Smooth muscle cell (in vitro differentiated cells): ENCODE results near the gene TRIM71. TPM values are rescaled to one million over a fixed set of nuclear protein-coding genes. Genes with fewer than 3 reads are reported as not detected.

Source experiments
- DNase-seq: peaks from one replicate; lab custom pipeline; 2025; ENCODE audit not compliant: unreplicated experiment; lab: John Stamatoyannopoulos, UW
- H2AFZ ChIP-seq: fragments of 200-600 bp; sonication (generic); 2 replicates; pipeline ENCODE4 v1.6.0; 2016; ENCODE audit warnings: antibody characterized with exemption, low read depth, mild to moderate bottlenecking
- H3F3A ChIP-seq: fragments of 200-600 bp; sonication (generic); 2 replicates; pipeline ENCODE4 v1.6.0; 2017; ENCODE audit warnings: antibody characterized with exemption, low read depth
- H3K27ac ChIP-seq: fragments of 200-600 bp; sonication (generic); 2 replicates; pipeline ENCODE4 v1.5.1; 2016; ENCODE audit warnings: low read depth, mild to moderate bottlenecking
- H3K27me3 ChIP-seq: fragments of 200-600 bp; sonication (generic); 2 replicates; pipeline ENCODE4 v1.6.1; 2016; ENCODE audit warnings: low read depth, mild to moderate bottlenecking
- H3K36me3 ChIP-seq: fragments of 200-600 bp; sonication (generic); 2 replicates; pipeline ENCODE4 v1.5.1; 2016; ENCODE audit warnings: low read depth
- H3K4me1 ChIP-seq: fragments of 200-600 bp; sonication (generic); 2 replicates; pipeline ENCODE4 v1.5.1; 2016; ENCODE audit warnings: low read depth
- H3K4me2 ChIP-seq: fragments of 200-600 bp; sonication (generic); 2 replicates; pipeline ENCODE4 v1.6.0; 2016; ENCODE audit warnings: mild to moderate bottlenecking
- H3K4me3 ChIP-seq: fragments of 200-600 bp; sonication (generic); 2 replicates; pipeline ENCODE4 v1.5.1; 2016; ENCODE audit warnings: mild to moderate bottlenecking
- H3K79me2 ChIP-seq: fragments of 200-600 bp; sonication (generic); 2 replicates; pipeline ENCODE4 v1.6.0; 2016; ENCODE audit warnings: low read depth, mild to moderate bottlenecking
- H3K9ac ChIP-seq: fragments of 200-600 bp; sonication (generic); 2 replicates; pipeline ENCODE4 v1.6.0; 2016; ENCODE audit warnings: low read depth
- H3K9me3 ChIP-seq: fragments of 200-600 bp; sonication (generic); replicated peaks from 2 replicates; pipeline ENCODE4 v1.5.1; 2016; ENCODE audit warnings: low read depth
- H4K20me1 ChIP-seq: fragments of 200-600 bp; sonication (generic); 2 replicates; pipeline ENCODE4 v1.6.0; 2016; ENCODE audit warnings: low read depth
- CTCF ChIP-seq: fragments of 200-600 bp; sonication (generic); IDR thresholded peaks from 2 replicates; pipeline ENCODE4 v1.5.1; 2017; ENCODE audit warnings: borderline replicate concordance, mild to moderate bottlenecking, antibody characterized with exemption; ENCODE audit not compliant: insufficient read depth, poor library complexity, severe bottlenecking
- WGBS: methylation state at CpG from one replicate; pipeline ENCODE4 v1.1.7; 2016; ENCODE audit warnings: low lambda C conversion rate; 5-methylcytosine and 5-hydroxymethylcytosine counted together
- polyA plus RNA-seq: library from polyadenylated mRNA; unstranded; fragments of >200 nt; fragmentation: Nextera tagmentation; extraction: Ambion mirVana; gene quantifications from 2 replicates; pipeline ENCODE4 v1.2.1, GENCODE V29; 2016
- total RNA-seq: library from RNA; depleted of rRNA; stranded (reverse); fragments of >200 nt; gene quantifications from 2 replicates; pipeline ENCODE4 v1.2.3, GENCODE V29; 2014

The TRIM71 gene
- total and polyA plus RNA-seq, 2 experiments from 2014 or later = 0.19 to 1.1 TPM

GRCh38 chr3:32885283-32885901 is 67.6 kb downstream of the TRIM71 start:
- H3K9ac ChIP-seq = no peak overlapping the region
- no peak for TF ChIP-seq CTCF

GRCh38 chr3:32886296-32886695 is 68.5 kb downstream of the TRIM71 start:
- H3K9ac ChIP-seq = no peak overlapping the region
- WGBS = 73% methylated on average over 4 of the region's 4 CpGs
- peaks cover 7% of the 10 kb centered on the region for H3K4me1 ChIP-seq
- H3K4me2 ChIP-seq = no peak overlapping the region
- H3F3A ChIP-seq = no peaks in the 10 kb centered on the region
- no peaks in the 10 kb centered on the region for H3K36me3 ChIP-seq
- no peaks in the 10 kb centered on the region for H4K20me1 ChIP-seq
- H2AFZ ChIP-seq = no peak overlapping the region
- no peaks in the 10 kb centered on the region for H3K79me2 ChIP-seq
- no peak for DNase-seq
- TF ChIP-seq CTCF = no peak
- H3K27ac ChIP-seq = no peak overlapping the region
- no peak overlapping the region for H3K4me3 ChIP-seq
- no peaks in the 10 kb centered on the region for H3K27me3 ChIP-seq
- H3K9me3 ChIP-seq = no peaks in the 10 kb centered on the region

More at GRCh38 chr3:32885283-32885901, 67.6 kb downstream of the TRIM71 start:
- no peaks in the 10 kb centered on the region for H3K79me2 ChIP-seq
- WGBS = 90% methylated on average over 11 of the region's 11 CpGs
- no peak overlapping the region for H3K27ac ChIP-seq
- H3K4me2 ChIP-seq = no peak overlapping the region
- no peak for DNase-seq
- H3K27me3 ChIP-seq = no peaks in the 10 kb centered on the region
- H3F3A ChIP-seq = no peaks in the 10 kb centered on the region
- H3K9me3 ChIP-seq = no peaks in the 10 kb centered on the region
- H4K20me1 ChIP-seq = no peaks in the 10 kb centered on the region
- H3K4me1 ChIP-seq = peaks cover 7% of the 10 kb centered on the region
- no peak overlapping the region for H3K4me3 ChIP-seq
- H3K36me3 ChIP-seq = no peaks in the 10 kb centered on the region
- no peak overlapping the region for H2AFZ ChIP-seq

- no peak for DNase-seq
- TF ChIP-seq CTCF = no peak
- no peak overlapping the region for H3K27ac ChIP-seq
- H3K4me1 ChIP-seq = peaks cover 7% of the 10 kb centered on the region
- H3K36me3 ChIP-seq = no peaks in the 10 kb centered on the region
- H2AFZ ChIP-seq = no peak overlapping the region
- H3K9me3 ChIP-seq = no peaks in the 10 kb centered on the region
- no peaks in the 10 kb centered on the region for H3K27me3 ChIP-seq
- H3K4me3 ChIP-seq = no peak overlapping the region
- no peaks in the 10 kb centered on the region for H3F3A ChIP-seq
- no peak overlapping the region for H3K9ac ChIP-seq
- no peak overlapping the region for H3K4me2 ChIP-seq
- no peaks in the 10 kb centered on the region for H3K79me2 ChIP-seq
- 80% methylated on average over 3 of the region's 3 CpGs for WGBS
- no peaks in the 10 kb centered on the region for H4K20me1 ChIP-seq
Observed at GRCh38 chr3:32886911-32887310, 69.1 kb downstream of the TRIM71 start.

- Histone ChIP-seq H3K36me3 (no peaks in the 10 kb centered on the region), H3F3A (no peaks in the 10 kb centered on the region), H3K4me1 (peaks cover 7% of the 10 kb centered on the region), H3K4me2 (no peak overlapping the region), H2AFZ (no peak overlapping the region), H3K27me3 (no peaks in the 10 kb centered on the region), H3K79me2 (no peaks in the 10 kb centered on the region), H3K4me3 (no peak overlapping the region), H4K20me1 (no peaks in the 10 kb centered on the region), H3K9me3 (no peaks in the 10 kb centered on the region), H3K27ac (no peak overlapping the region), H3K9ac (no peak overlapping the region)
- WGBS = 95% methylated on average over 1 of the region's 1 CpG
- TF ChIP-seq CTCF = no peak
- no peak for DNase-seq
Observed at GRCh38 chr3:32888739-32889138, 70.9 kb downstream of the TRIM71 start.
